GM23338 (cell line): ENCODE data around the gene B4GALT6. TPM values are rescaled to one million over a fixed set of nuclear protein-coding genes. Genes with fewer than 3 reads are reported as not detected.

Source experiments
- ATAC-seq: fragments of 200-7000 bp; cut with Tn5 transposase; 3 replicates; pipeline ENCODE4 v1.9.1; 2020
- DNase-seq: peaks from one replicate; pipeline ENCODE4 v3.0.0-alpha.2; 2015; ENCODE audit warnings: low spot score
- H2AFZ ChIP-seq: fragments of 200-600 bp; sonication (generic); 2 replicates; pipeline ENCODE4 v1.8.0; 2016; ENCODE audit warnings: antibody characterized with exemption, mild to moderate bottlenecking, moderate library complexity
- H3F3A ChIP-seq: fragments of 200-600 bp; sonication (generic); replicated peaks from 2 replicates; pipeline ENCODE4 v1.8.0; 2017; ENCODE audit warnings: antibody characterized with exemption, mixed run types, low read depth
- H3K27ac ChIP-seq: fragments of 200-600 bp; sonication (generic); 2 replicates; pipeline ENCODE4 v1.6.1; 2016; ENCODE audit warnings: low read depth
- H3K27me3 ChIP-seq: fragments of 200-600 bp; sonication (generic); 2 replicates; pipeline ENCODE4 v1.8.0; 2016; ENCODE audit warnings: mild to moderate bottlenecking, mixed run types, moderate library complexity; ENCODE audit not compliant: insufficient read depth
- H3K36me3 ChIP-seq: fragments of 200-600 bp; sonication (generic); 2 replicates; pipeline ENCODE4 v1.8.0; 2016; ENCODE audit warnings: mild to moderate bottlenecking; ENCODE audit not compliant: insufficient read depth
- H3K4me1 ChIP-seq: fragments of 200-600 bp; sonication (generic); 2 replicates; pipeline ENCODE4 v1.8.0; 2016; ENCODE audit warnings: mild to moderate bottlenecking, moderate library complexity; ENCODE audit not compliant: insufficient read depth
- H3K4me2 ChIP-seq: fragments of 200-600 bp; sonication (generic); 2 replicates; pipeline ENCODE4 v1.7.1; 2017; ENCODE audit warnings: mixed run types
- H3K4me3 ChIP-seq: fragments of 200-600 bp; sonication (generic); 2 replicates; pipeline ENCODE4 v1.6.1; 2016; ENCODE audit warnings: mixed run types
- H3K79me2 ChIP-seq: fragments of 200-600 bp; sonication (generic); replicated peaks from 2 replicates; pipeline ENCODE4 v1.8.0; 2017; ENCODE audit warnings: mild to moderate bottlenecking; ENCODE audit not compliant: insufficient read depth
- H3K9me2 ChIP-seq: fragments of 200-600 bp; sonication (generic); 2 replicates; pipeline ENCODE4 v1.8.0; 2017; ENCODE audit not compliant: insufficient read depth
- H4K20me1 ChIP-seq: fragments of 200-600 bp; sonication (generic); replicated peaks from 2 replicates; pipeline ENCODE4 v1.8.0; 2017; ENCODE audit warnings: mild to moderate bottlenecking; ENCODE audit not compliant: insufficient read depth
- H3K27ac Mint-ChIP-seq: 2 replicates; pipeline ENCODE4 v1.8.0; 2020; ENCODE audit warnings: inconsistent platforms, mild to moderate bottlenecking, moderate library complexity, mixed read lengths
- H3K27me3 Mint-ChIP-seq: 3 replicates; pipeline ENCODE4 v1.8.0; 2022; ENCODE audit warnings: low read depth, mild to moderate bottlenecking, moderate library complexity, mixed read lengths, inconsistent platforms; ENCODE audit not compliant: insufficient read depth, poor library complexity
- H3K36me3 Mint-ChIP-seq: 3 replicates; pipeline ENCODE4 v1.8.0; 2021; ENCODE audit warnings: low read depth, mild to moderate bottlenecking, inconsistent platforms, moderate library complexity, mixed read lengths
- H3K4me1 Mint-ChIP-seq: 3 replicates; pipeline ENCODE4 v1.8.0; 2020; ENCODE audit warnings: mild to moderate bottlenecking, inconsistent platforms, mixed read lengths
- H3K4me3 Mint-ChIP-seq: 3 replicates; pipeline ENCODE4 v1.8.0; 2021; ENCODE audit warnings: moderate library complexity, mild to moderate bottlenecking, inconsistent platforms, mixed read lengths
- H3K9me3 Mint-ChIP-seq: 3 replicates; pipeline ENCODE4 v1.8.0; 2020; ENCODE audit warnings: moderate library complexity, mild to moderate bottlenecking, inconsistent platforms, mixed read lengths
- CREB1 ChIP-seq: fragments of 250-450 bp; sonication (Bioruptor Pico); IDR thresholded peaks from 2 replicates; pipeline ENCODE4 v1.5.0; 2020; ENCODE audit warnings: low read depth, mild to moderate bottlenecking, moderate library complexity
- ETS1 ChIP-seq: IDR thresholded peaks from 2 replicates; pipeline ENCODE4 v1.6.1; 2016; ENCODE audit warnings: antibody characterized with exemption
- EZH2 ChIP-seq: fragments of 200-600 bp; sonication (generic); IDR thresholded peaks from one replicate; pipeline ENCODE4 v1.8.0; 2017; ENCODE audit warnings: antibody characterized with exemption, mild to moderate bottlenecking, low read depth; ENCODE audit not compliant: unreplicated experiment
- EZH2phosphoT487 ChIP-seq: fragments of 200-600 bp; sonication (generic); IDR thresholded peaks from one replicate; pipeline ENCODE4 v1.8.1; 2018; ENCODE audit warnings: antibody characterized with exemption; ENCODE audit not compliant: unreplicated experiment
- JUNB ChIP-seq: IDR thresholded peaks from one replicate; pipeline ENCODE4 v1.6.1; 2016; ENCODE audit warnings: antibody characterized with exemption; ENCODE audit not compliant: unreplicated experiment
- NANOG ChIP-seq: IDR thresholded peaks from 2 replicates; pipeline ENCODE4 v1.6.1; 2016; ENCODE audit warnings: antibody characterized with exemption, borderline replicate concordance
- POLR2AphosphoS5 ChIP-seq: IDR thresholded peaks from 2 replicates; pipeline ENCODE4 v1.6.1; 2016; ENCODE audit warnings: antibody characterized with exemption, low read depth
- REST ChIP-seq: IDR thresholded peaks from one replicate; pipeline ENCODE4 v1.6.1; 2018; ENCODE audit warnings: antibody characterized with exemption; ENCODE audit not compliant: unreplicated experiment
- STAT1 ChIP-seq: IDR thresholded peaks from one replicate; pipeline ENCODE4 v1.6.1; 2016; ENCODE audit warnings: antibody characterized with exemption; ENCODE audit not compliant: unreplicated experiment
- ZNF114 ChIP-seq: fragments of 250-450 bp; sonication (Bioruptor Pico); IDR thresholded peaks from 2 replicates; pipeline ENCODE4 v1.5.0; 2020; ENCODE audit warnings: mild to moderate bottlenecking, moderate library complexity
- ZNF331 ChIP-seq: fragments of 250-450 bp; sonication (Bioruptor Pico); IDR thresholded peaks from 2 replicates; pipeline ENCODE4 v1.5.0; 2020; ENCODE audit warnings: low read depth, mild to moderate bottlenecking, moderate library complexity
- ZNF462 ChIP-seq: fragments of 250-450 bp; sonication (Bioruptor Pico); IDR thresholded peaks from 2 replicates; pipeline ENCODE4 v1.5.0; 2020; ENCODE audit warnings: mild to moderate bottlenecking, moderate library complexity
- polyA plus RNA-seq: library from polyadenylated mRNA; unstranded; fragments of >200 nt; fragmentation: Nextera tagmentation; extraction: Ambion mirVana; gene quantifications from 2 replicates; pipeline ENCODE4 v1.2.1, GENCODE V29; 2016
- total RNA-seq: library from RNA; depleted of rRNA; stranded (reverse); fragments of >200 nt; shearing (Covaris generic); gene quantifications from 2 replicates; pipeline ENCODE4 v1.2.3, GENCODE V29; 2014
- TF ChIP-seq, protein P1 (sequence below), 2 experiments: fragments of 200-600 bp in 1 of 2; sonication (generic) in 1 of 2; conservative IDR thresholded peaks; 2 replicates each; pipeline versions ENCODE4 v1.5.1 to v1.6.1; 2016 to 2017; ENCODE audit warnings: antibody characterized with exemption in 2 of 2, low read depth in 2 of 2, mild to moderate bottlenecking in 2 of 2, moderate library complexity in 1 of 2

B4GALT6 gene
- total and polyA plus RNA-seq, 2 experiments from 2014 or later: 14.8 to 33.8 TPM

DNA sequence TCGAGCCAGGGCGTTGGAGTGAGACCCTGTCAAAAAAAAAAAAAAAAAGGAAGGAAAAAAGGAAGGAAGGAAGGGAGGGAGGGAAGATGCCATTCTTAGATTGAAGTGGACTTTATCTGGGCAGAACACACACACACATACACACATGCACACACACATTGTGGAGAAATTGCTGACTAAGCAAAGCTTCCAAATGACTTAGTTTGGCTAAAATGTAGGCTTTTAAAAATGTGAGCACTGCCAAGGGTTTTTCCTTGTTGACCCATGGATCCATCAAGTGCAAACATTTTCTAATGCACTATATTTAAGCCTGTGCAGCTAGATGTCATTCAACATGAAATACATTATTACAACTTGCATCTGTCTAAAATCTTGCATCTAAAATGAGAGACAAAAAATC is 93.3 kb downstream of the B4GALT6 start:
- Histone ChIP-seq H4K20me1 (no peaks in the 10 kb centered on the region), H3K4me1 (no peaks in the 10 kb centered on the region), H3F3A (no peaks in the 10 kb centered on the region), H3K27me3 (no peaks in the 10 kb centered on the region), H2AFZ (no peak overlapping the region), H3K27ac (no peak overlapping the region), H3K36me3 (no peaks in the 10 kb centered on the region), H3K79me2 (no peaks in the 10 kb centered on the region), H3K9me2 (peaks cover 4% of the 10 kb centered on the region; the same call in 1 of the 2 replicates), H3K4me2 (no peak overlapping the region), H3K4me3 (no peak overlapping the region)
- Mint-ChIP-seq H3K9me3 (no peaks in the 10 kb centered on the region), H3K27ac (no peak overlapping the region), H3K4me1 (peaks cover 11% of the 10 kb centered on the region; the same call in 2 of the 3 replicates), H3K4me3 (no peak overlapping the region), H3K27me3 (peaks cover 5% of the 10 kb centered on the region), H3K36me3 (no peaks in the 10 kb centered on the region)
- TF ChIP-seq CREB1 (CRISPR knock-in tag) (no peak), JUNB (no peak), STAT1 (no peak), ZNF462 (CRISPR knock-in tag) (no peak), ZNF331 (CRISPR knock-in tag) (no peak), POLR2AphosphoS5 (no peak), ETS1 (no peak), EZH2 (no peak), NANOG (no peak), ZNF114 (CRISPR knock-in tag) (no peak), EZH2phosphoT487 (no peak), REST (no peak)
- TF ChIP-seq, protein P1, sequence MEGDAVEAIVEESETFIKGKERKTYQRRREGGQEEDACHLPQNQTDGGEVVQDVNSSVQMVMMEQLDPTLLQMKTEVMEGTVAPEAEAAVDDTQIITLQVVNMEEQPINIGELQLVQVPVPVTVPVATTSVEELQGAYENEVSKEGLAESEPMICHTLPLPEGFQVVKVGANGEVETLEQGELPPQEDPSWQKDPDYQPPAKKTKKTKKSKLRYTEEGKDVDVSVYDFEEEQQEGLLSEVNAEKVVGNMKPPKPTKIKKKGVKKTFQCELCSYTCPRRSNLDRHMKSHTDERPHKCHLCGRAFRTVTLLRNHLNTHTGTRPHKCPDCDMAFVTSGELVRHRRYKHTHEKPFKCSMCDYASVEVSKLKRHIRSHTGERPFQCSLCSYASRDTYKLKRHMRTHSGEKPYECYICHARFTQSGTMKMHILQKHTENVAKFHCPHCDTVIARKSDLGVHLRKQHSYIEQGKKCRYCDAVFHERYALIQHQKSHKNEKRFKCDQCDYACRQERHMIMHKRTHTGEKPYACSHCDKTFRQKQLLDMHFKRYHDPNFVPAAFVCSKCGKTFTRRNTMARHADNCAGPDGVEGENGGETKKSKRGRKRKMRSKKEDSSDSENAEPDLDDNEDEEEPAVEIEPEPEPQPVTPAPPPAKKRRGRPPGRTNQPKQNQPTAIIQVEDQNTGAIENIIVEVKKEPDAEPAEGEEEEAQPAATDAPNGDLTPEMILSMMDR (conservative IDR thresholded peaks at IDR 0.05; ENCODE audit: low read depth in 2 of 2): no peak
- DNase-seq (no peak), ATAC-seq (no peak)
